Upper lobe of left lung (tissue), 4 donors: ENCODE results near the gene SLC35C1.

Experiments
- CTCF ChIP-seq, 6 experiments: fragments of 450-650 bp in 4 of 6; fragments of 200-600 bp in 2 of 6; sonication (generic) in 2 of 6; IDR thresholded peaks; one replicate each; pipeline ENCODE4 v1.5.1; 2016 to 2019; ENCODE audit warnings: antibody characterized with exemption in 6 of 6
- POLR2A ChIP-seq, 4 donors: fragments of 450-650 bp; IDR thresholded peaks; one replicate each; pipeline ENCODE4 v1.5.1; 2016 to 2017; ENCODE audit warnings: antibody characterized with exemption in 4 of 4, mild to moderate bottlenecking in 2 of 4

- TF ChIP-seq CTCF (IDR thresholded peaks at IDR 0.05), result no peak
- TF ChIP-seq POLR2A (IDR thresholded peaks at IDR 0.05), result no peak
Observed at GRCh38 chr11:45786272-45786671, 18.7 kb upstream of the SLC35C1 start.
